H9 (cell line): ENCODE measurements around the gene ARPC5L. TPM values are rescaled to one million over a fixed set of nuclear protein-coding genes. Genes with fewer than 3 reads are reported as not detected.

Experiments
- DNase-seq: peaks from one replicate; pipeline ENCODE4 v3.0.0-alpha.2; 2017
- H2AFZ ChIP-seq: one replicate; pipeline ENCODE4 v1.6.1; 2013; ENCODE audit warnings: mild to moderate bottlenecking, low read length, control low read depth, moderate library complexity
- H2AK5ac ChIP-seq: 2 replicates; pipeline ENCODE4 v1.6.1; 2013; ENCODE audit warnings: low read length, control low read depth, mixed read lengths; ENCODE audit not compliant: insufficient read length
- H2BK120ac ChIP-seq: one replicate; pipeline ENCODE4 v1.6.1; 2013; ENCODE audit warnings: low read depth, mild to moderate bottlenecking, low read length, control low read depth, inconsistent platforms; ENCODE audit not compliant: poor library complexity, severe bottlenecking
- H2BK12ac ChIP-seq: 2 replicates; pipeline ENCODE4 v1.6.1; 2013; ENCODE audit warnings: low read length, control low read depth, mixed read lengths, low read depth; ENCODE audit not compliant: insufficient read length
- H2BK15ac ChIP-seq: 2 replicates; pipeline ENCODE4 v1.6.1; 2013; ENCODE audit warnings: low read depth, low read length, control low read depth
- H2BK20ac ChIP-seq: one replicate; pipeline ENCODE4 v1.6.1; 2013; ENCODE audit warnings: low read depth, mild to moderate bottlenecking, low read length, control low read depth, inconsistent platforms; ENCODE audit not compliant: poor library complexity, severe bottlenecking
- H2BK5ac ChIP-seq: 2 replicates; pipeline ENCODE4 v1.6.1; 2013; ENCODE audit warnings: low read length, control low read depth, mixed read lengths; ENCODE audit not compliant: insufficient read length
- H3K14ac ChIP-seq: 2 replicates; pipeline ENCODE4 v1.6.1; 2013; ENCODE audit warnings: low read length, control low read depth; ENCODE audit not compliant: insufficient read depth
- H3K18ac ChIP-seq: 2 replicates; pipeline ENCODE4 v1.6.1; 2013; ENCODE audit warnings: low read depth, mild to moderate bottlenecking, mixed read lengths, low read length, control low read depth; ENCODE audit not compliant: insufficient read length
- H3K23ac ChIP-seq: 2 replicates; pipeline ENCODE4 v1.6.1; 2013; ENCODE audit warnings: low read length, control low read depth, mixed read lengths, low read depth; ENCODE audit not compliant: insufficient read length
- H3K23me2 ChIP-seq: 2 replicates; pipeline ENCODE4 v1.6.1; 2013; ENCODE audit warnings: low read depth, mild to moderate bottlenecking, mixed read lengths, low read length, control low read depth; ENCODE audit not compliant: insufficient read length, poor library complexity, severe bottlenecking
- H3K27ac ChIP-seq: 2 replicates; pipeline ENCODE4 v1.5.1; 2013; ENCODE audit warnings: low read length, control low read depth, mixed read lengths, low read depth; ENCODE audit not compliant: insufficient read length
- H3K27me3 ChIP-seq: 2 replicates; pipeline ENCODE4 v1.6.1; 2013; ENCODE audit warnings: low read length, control low read depth, inconsistent platforms; ENCODE audit not compliant: insufficient read depth
- H3K4ac ChIP-seq: 2 replicates; pipeline ENCODE4 v1.6.1; 2013; ENCODE audit warnings: low read depth, mild to moderate bottlenecking, control low read depth, inconsistent platforms, low read length, moderate library complexity
- H3K4me1 ChIP-seq: 2 replicates; pipeline ENCODE4 v1.6.1; 2013; ENCODE audit warnings: low read length, control low read depth, inconsistent platforms; ENCODE audit not compliant: insufficient read depth
- H3K4me2 ChIP-seq: 2 replicates; pipeline ENCODE4 v1.6.1; 2013; ENCODE audit warnings: low read length, control low read depth, mixed read lengths; ENCODE audit not compliant: insufficient read length, insufficient read depth
- H3K56ac ChIP-seq: 2 replicates; pipeline ENCODE4 v1.6.1; 2013; ENCODE audit warnings: low read depth, mild to moderate bottlenecking, mixed read lengths, low read length, control low read depth; ENCODE audit not compliant: insufficient read length
- H3K79me1 ChIP-seq: 2 replicates; pipeline ENCODE4 v1.6.1; 2013; ENCODE audit warnings: low read depth, mild to moderate bottlenecking, moderate library complexity, low read length, control low read depth, inconsistent platforms; ENCODE audit not compliant: insufficient read depth, poor library complexity, severe bottlenecking
- H3K79me2 ChIP-seq: 2 replicates; pipeline ENCODE4 v1.6.1; 2013; ENCODE audit warnings: low read length, control low read depth, inconsistent platforms; ENCODE audit not compliant: insufficient read depth
- H3K9ac ChIP-seq: 2 replicates; pipeline ENCODE4 v1.6.1; 2013; ENCODE audit warnings: low read length, control low read depth, mixed read lengths; ENCODE audit not compliant: insufficient read length; ENCODE audit errors: extremely low read depth
- H3K9me3 ChIP-seq: one replicate; pipeline ENCODE4 v1.6.1; 2013; ENCODE audit warnings: low read depth, low read length, inconsistent platforms; ENCODE audit not compliant: control insufficient read depth
- H3T11ph ChIP-seq: one replicate; pipeline ENCODE4 v1.6.1; 2013; ENCODE audit warnings: mild to moderate bottlenecking, low read length, control low read depth, inconsistent platforms
- H4K20me1 ChIP-seq: one replicate; pipeline ENCODE4 v1.6.1; 2013; ENCODE audit not compliant: control insufficient read depth, insufficient read length, insufficient read depth
- H4K5ac ChIP-seq: 2 replicates; pipeline ENCODE4 v1.6.1; 2013; ENCODE audit warnings: low read depth, mild to moderate bottlenecking, mixed read lengths, low read length, control low read depth; ENCODE audit not compliant: insufficient read length
- H4K8ac ChIP-seq: replicated peaks from 2 replicates; pipeline ENCODE4 v1.6.1; 2013; ENCODE audit warnings: low read length, control low read depth, mixed read lengths, low read depth; ENCODE audit not compliant: insufficient read length
- H4K91ac ChIP-seq: 2 replicates; pipeline ENCODE4 v1.6.1; 2013; ENCODE audit warnings: low read depth, mild to moderate bottlenecking, moderate library complexity, mixed read lengths, low read length, control low read depth; ENCODE audit not compliant: insufficient read length
- H3K27ac Mint-ChIP-seq, 3 experiments: 2 replicates in 2 of 3; 3 replicates in 1 of 3; pipeline ENCODE4 v1.8.0; 2020 to 2021; ENCODE audit warnings: mixed read lengths in 3 of 3, mild to moderate bottlenecking in 1 of 3, moderate library complexity in 1 of 3
- H3K27me3 Mint-ChIP-seq: 2 replicates; pipeline ENCODE4 v1.8.0; 2021; ENCODE audit warnings: low read depth, mild to moderate bottlenecking, moderate library complexity, mixed read lengths
- H3K36me3 Mint-ChIP-seq, 3 experiments: 2 replicates in 2 of 3; 3 replicates in 1 of 3; pipeline ENCODE4 v1.8.0; 2020 to 2021; ENCODE audit warnings: low read depth in 3 of 3, mixed read lengths in 3 of 3; ENCODE audit not compliant: insufficient read depth in 1 of 3
- H3K4me1 Mint-ChIP-seq, 2 experiments: 2 replicates each; pipeline ENCODE4 v1.8.0; 2020; ENCODE audit warnings: mixed read lengths in 2 of 2
- H3K4me3 Mint-ChIP-seq, 2 experiments: 2 replicates in 1 of 2; 3 replicates in 1 of 2; pipeline ENCODE4 v1.8.0; 2020 to 2021; ENCODE audit warnings: mild to moderate bottlenecking in 2 of 2, mixed read lengths in 2 of 2, moderate library complexity in 1 of 2
- H3K9me3 Mint-ChIP-seq, 2 experiments: 2 replicates in 1 of 2; 3 replicates in 1 of 2; pipeline ENCODE4 v1.8.0; 2020; ENCODE audit warnings: mild to moderate bottlenecking in 2 of 2, mixed read lengths in 2 of 2, moderate library complexity in 1 of 2
- CTCF ChIP-seq: fragments of 200-600 bp; sonication (generic); conservative IDR thresholded peaks from 3 replicates; pipeline ENCODE4 v1.8.0; 2021; ENCODE audit warnings: antibody characterized with exemption, mild to moderate bottlenecking
- WGBS: extraction: QIAGEN DNeasy Blood & Tissue Kit; methylation state at CpG from one replicate; pipeline ENCODE4 v1.1.7; 2013; ENCODE audit warnings: missing lambda C conversion rate, low lambda C conversion rate, mixed read lengths; ENCODE audit not compliant: insufficient read length; ENCODE audit errors: extremely low coverage; 5-methylcytosine and 5-hydroxymethylcytosine counted together
- total RNA-seq: library from RNA; stranded (reverse); gene quantifications from 2 replicates; pipeline ENCODE4 v1.2.1, GENCODE V29; 2021

Gene ARPC5L
- total RNA-seq, 1 experiment from 2014 or later = 67.7 TPM

GRCh38 chr9:124815601-124816000 is 46.3 kb upstream of the ARPC5L start:
- H3K36me3 Mint-ChIP-seq = no peaks in the 10 kb centered on the region
- H3K23ac ChIP-seq = no peak overlapping the region
- H3K14ac ChIP-seq = no peak overlapping the region
- no peak overlapping the region for H2BK20ac ChIP-seq
- H3K9me3 ChIP-seq = no peaks in the 10 kb centered on the region
- no peak overlapping the region for H2BK120ac ChIP-seq
- H3K4me1 Mint-ChIP-seq = peaks cover 28 to 32% of the 10 kb centered on the region in 2 experiments
- no peaks in the 10 kb centered on the region for H3K23me2 ChIP-seq
- H2BK12ac ChIP-seq = no peak overlapping the region
- H2BK5ac ChIP-seq = no peak overlapping the region
- H4K8ac ChIP-seq = no peak overlapping the region
- H2AFZ ChIP-seq = no peak overlapping the region
- H3T11ph ChIP-seq = no peak overlapping the region
- H3K9ac ChIP-seq = no peak overlapping the region
- no peak for DNase-seq
- H4K91ac ChIP-seq = no peak overlapping the region
- no peak overlapping the region for H3K18ac ChIP-seq
- no peaks in the 10 kb centered on the region for H3K79me1 ChIP-seq
- H3K9me3 Mint-ChIP-seq = no peaks in the 10 kb centered on the region
- no peaks in the 10 kb centered on the region for H3K79me2 ChIP-seq
- H3K27ac ChIP-seq = no peak overlapping the region
- no peak overlapping the region for H4K5ac ChIP-seq
- no peak overlapping the region for H3K56ac ChIP-seq
- WGBS = no CpG with 5 or more reads among the region's 5 CpGs
- H3K27ac Mint-ChIP-seq = no peak overlapping the region
- no peak for TF ChIP-seq CTCF
- no peak overlapping the region for H3K4me3 Mint-ChIP-seq
- no peak overlapping the region for H3K4ac ChIP-seq
- no peak overlapping the region for H3K4me2 ChIP-seq
- no peaks in the 10 kb centered on the region for H4K20me1 ChIP-seq
- no peaks in the 10 kb centered on the region for H3K27me3 Mint-ChIP-seq
- no peak overlapping the region for H2BK15ac ChIP-seq
- H2AK5ac ChIP-seq = no peak overlapping the region
- H3K4me1 ChIP-seq = peaks cover 4% of the 10 kb centered on the region; the same call in 1 of the 2 replicates
- no peaks in the 10 kb centered on the region for H3K27me3 ChIP-seq
